HEK293T (cell line): Measurements from ENCODE around the gene RIOK2.

Source experiments
- ARNT ChIP-seq: fragments of 450-650 bp; IDR thresholded peaks from 2 replicates; pipeline ENCODE4 v1.6.1; 2017; ENCODE audit warnings: mild to moderate bottlenecking
- BHLHE40 ChIP-seq: fragments of 450-650 bp; IDR thresholded peaks from 2 replicates; pipeline ENCODE4 v1.6.1; 2016; ENCODE audit warnings: mild to moderate bottlenecking, moderate library complexity, borderline replicate concordance
- ELF4 ChIP-seq: fragments of 450-650 bp; IDR thresholded peaks from 2 replicates; pipeline ENCODE4 v1.6.1; 2017; ENCODE audit warnings: antibody characterized with exemption
- FOXA1 ChIP-seq: fragments of 450-650 bp; IDR thresholded peaks from 2 replicates; pipeline ENCODE4 v1.6.1; 2016; ENCODE audit warnings: mild to moderate bottlenecking
- HDGF ChIP-seq: fragments of 450-650 bp; IDR thresholded peaks from 2 replicates; pipeline ENCODE4 v1.6.1; 2017; ENCODE audit warnings: antibody characterized with exemption, borderline replicate concordance
- LEF1 ChIP-seq: fragments of 450-650 bp; IDR thresholded peaks from 2 replicates; pipeline ENCODE4 v1.6.1; 2017; ENCODE audit warnings: mild to moderate bottlenecking, borderline replicate concordance
- NFRKB ChIP-seq: fragments of 450-650 bp; IDR thresholded peaks from 2 replicates; pipeline ENCODE4 v1.6.1; 2016; ENCODE audit warnings: mild to moderate bottlenecking, moderate library complexity
- PKNOX1 ChIP-seq: fragments of 450-650 bp; IDR thresholded peaks from 2 replicates; pipeline ENCODE4 v1.6.1; 2016
- SP1 ChIP-seq: fragments of 450-650 bp; IDR thresholded peaks from 2 replicates; pipeline ENCODE4 v1.6.1; 2017
- SUZ12 ChIP-seq: fragments of 450-650 bp; IDR thresholded peaks from 2 replicates; pipeline ENCODE4 v1.6.1; 2016; ENCODE audit warnings: mild to moderate bottlenecking
- ZNF384 ChIP-seq: fragments of 450-650 bp; IDR thresholded peaks from 2 replicates; pipeline ENCODE4 v1.6.1; 2016

GRCh38 chr5:97223596-97223995 is 40.5 kb upstream of the RIOK2 start:
- TF ChIP-seq ARNT (no peak), NFRKB (no peak), HDGF (no peak), BHLHE40 (no peak), SUZ12 (no peak), SP1 (no peak), PKNOX1 (no peak), FOXA1 (no peak), ZNF384 (no peak), LEF1 (no peak), ELF4 (no peak)
